Measurements from ENCODE around the gene METRNL.

The METRNL gene

DNA sequence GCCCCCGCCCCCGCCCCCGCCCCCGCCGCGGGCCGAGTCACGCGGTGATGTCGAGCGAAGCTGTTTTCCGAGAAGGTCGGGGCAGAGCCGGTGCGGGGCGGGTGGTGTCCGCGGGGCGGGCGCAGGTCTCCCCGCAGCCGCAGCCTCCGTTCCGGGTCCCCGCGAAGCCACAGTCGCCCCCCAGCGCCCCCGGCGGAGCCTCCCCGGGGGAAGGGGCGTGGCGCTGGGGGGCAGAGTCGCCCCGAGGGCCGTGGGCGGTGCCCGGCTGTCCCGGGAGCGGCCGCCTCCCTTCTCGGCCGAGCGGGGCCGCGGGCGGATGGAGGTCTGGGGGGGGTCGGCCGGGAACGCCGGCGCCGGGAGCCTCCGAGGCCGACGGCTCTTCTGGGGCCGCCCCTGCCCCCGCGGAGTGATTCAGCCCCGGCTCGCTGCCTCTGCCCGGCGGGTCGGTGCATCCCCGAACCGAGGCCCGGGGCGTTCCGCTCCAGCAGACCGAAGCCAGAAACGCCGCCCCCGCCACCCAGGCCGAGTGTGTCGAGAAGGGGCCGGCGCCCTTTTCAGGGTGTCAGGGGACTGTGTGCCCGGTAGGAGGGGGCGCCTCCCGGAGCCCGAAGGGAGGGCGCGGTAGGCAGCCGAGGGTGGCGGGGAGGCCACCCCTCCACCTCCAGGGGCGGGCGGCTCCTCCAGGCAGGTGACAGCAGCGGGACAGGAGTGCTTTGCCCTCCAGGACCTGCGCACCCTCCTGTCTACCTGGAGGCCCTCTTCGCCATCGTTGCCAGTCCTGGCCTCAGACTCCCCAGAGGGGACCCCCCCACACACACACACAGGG is 1.7 kb downstream of the METRNL start:
- DNase-seq (ENCODE audit: low spot score): peak; percentile 70

DNA sequence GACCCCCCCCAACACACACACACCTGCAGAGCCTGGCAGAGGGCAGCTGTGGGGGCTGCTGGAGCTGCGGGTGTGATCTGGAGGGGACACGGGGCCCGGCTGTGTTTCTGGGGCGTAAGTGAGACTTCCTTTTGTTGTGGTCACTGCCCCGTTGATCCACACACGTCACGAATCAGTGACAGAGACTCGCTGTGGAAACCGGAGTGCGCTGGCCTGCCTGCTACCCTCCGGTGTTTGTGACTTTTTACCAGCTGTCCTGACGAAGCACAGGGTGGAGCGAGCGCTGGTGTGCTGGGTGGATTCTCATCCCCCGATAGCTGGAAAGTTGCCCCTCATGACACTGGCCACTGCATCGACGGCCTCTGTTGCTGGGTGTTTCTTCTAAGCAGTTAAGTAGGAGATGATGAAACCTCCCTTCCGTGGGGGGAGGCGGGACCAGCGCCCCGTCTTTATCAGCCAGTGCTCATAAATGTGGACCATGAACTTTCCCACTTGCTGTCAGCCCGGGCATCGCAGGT is 2.3 kb downstream of the METRNL start:
- no peak for DNase-seq (ENCODE audit: low spot score)

DNA sequence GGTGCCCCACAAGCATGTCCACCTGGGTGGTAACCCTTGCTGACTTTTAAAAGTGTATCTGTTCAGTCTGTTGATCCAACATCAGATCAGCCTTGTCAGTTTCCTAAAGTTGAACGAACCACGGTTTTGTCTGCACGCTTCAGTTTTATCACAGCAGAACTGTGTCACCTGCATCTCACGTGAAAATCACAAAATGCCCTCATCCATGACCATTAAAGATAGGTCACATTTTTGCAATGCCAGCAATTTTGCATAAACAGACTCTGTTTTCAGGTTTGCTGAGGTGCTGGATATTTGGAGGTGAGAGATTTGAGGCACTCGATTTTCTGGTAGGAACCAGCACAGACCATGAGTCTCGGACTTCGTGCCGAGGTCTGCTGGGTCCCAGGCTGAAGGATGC is 3.0 kb downstream of the METRNL start:
- no peak for DNase-seq (ENCODE audit: low spot score)

DNA sequence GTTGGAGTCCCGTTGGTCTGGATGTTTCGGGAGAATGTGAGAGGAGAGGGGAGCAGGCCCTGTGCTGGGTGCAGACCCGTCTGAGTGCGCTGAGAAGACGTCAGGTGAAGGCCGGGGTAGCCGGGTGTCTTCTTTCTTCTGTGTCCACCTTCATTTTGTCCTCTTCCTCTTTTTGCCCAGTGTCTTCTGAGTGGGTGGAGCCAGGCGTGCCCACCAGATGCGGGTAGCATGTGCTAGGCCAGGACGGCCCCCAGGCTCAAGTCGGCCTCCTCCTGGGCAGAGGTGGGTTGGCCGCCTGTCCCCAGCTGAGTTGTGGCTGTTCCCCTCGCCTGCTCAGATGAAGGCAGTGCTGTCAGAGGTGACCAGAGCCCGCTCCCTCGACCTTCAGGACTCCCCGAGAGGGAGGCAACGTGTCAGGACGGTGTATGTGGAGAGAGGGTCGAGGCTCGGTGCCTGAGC is 3.5 kb downstream of the METRNL start:
- DNase-seq (ENCODE audit: low spot score): no peak

DNA sequence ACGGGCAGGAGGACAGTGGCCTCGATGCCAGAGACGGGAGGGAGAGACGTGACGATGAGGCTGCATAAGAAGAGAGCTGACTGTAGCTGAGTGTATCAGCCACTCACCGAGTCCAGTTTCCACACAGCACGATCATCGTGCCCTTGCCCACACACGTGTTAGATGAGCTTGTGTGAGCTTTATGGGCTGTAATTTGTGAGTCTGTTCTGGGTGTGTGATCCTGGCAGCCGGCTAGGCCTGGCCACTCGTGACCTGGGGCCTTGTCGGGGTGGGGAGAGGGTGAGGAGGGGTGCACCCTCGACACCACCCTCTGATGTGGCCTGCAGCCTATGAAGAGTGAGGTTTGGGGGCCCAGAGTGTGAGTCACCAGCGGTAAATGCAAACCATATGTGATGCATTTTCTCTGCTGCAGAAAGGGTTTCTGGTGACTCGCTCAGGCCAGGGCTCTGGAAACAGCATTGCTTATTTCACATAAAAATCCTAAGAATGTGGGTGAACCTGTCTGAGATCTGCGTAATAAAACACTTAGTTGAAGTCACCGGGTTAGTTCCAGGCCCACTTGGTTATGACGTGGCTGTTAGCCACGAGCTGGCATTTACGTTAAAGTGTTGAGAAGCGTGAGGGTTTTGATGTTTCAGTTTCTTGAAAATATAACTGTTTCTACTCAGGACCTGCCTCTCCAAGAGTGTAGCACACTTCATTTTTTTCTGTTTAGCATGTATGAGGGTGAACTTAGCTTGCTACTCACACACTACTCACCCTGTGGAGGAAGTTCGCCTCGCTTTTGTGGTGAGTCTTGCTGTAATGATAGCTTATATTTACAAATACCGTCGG is 4.2 kb downstream of the METRNL start:
- no peak for DNase-seq (ENCODE audit: low spot score)

DNA sequence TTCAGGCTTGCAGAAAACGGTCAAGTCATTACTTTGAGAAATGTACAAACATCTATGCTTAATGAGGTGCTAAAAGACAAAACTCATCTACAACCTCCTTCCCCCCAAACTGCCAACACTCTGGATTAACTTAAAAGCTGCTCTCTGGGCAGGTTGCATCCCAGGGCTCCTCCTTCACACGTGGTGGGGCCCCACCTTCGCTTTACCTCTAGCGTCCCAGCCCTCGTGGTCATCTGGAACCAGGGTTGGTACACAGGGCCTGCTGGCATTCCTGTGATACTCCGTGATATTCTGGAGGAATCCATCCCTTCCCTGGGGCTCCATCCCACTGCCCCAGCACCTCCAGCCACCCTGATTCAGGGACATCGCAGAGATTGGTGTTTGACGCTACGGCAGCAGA is 4.8 kb downstream of the METRNL start:
- no peak for DNase-seq (ENCODE audit: low spot score)

DNA sequence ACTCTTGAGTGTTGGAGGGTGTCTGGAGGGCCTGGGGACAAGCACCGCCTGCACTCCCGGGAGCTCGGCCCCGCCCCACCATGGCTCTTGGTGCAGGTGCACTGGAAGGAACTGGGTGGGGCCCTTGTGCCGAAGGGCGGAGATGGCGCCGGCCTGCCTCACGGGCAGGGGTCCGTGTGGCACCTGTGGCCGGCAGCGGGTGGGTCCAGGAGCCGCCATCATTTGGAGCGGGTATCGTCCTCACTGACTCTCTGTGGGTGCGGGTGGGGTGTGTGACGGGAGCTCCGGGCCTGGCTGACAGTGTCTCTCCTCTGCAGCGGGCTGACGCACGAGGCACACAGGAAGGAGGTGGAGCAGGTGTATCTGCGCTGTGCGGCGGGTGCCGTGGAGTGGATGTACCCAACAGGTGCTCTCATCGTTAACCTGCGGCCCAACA is 5.2 kb downstream of the METRNL start:
- DNase-seq (ENCODE audit: low spot score): no peak

DNA sequence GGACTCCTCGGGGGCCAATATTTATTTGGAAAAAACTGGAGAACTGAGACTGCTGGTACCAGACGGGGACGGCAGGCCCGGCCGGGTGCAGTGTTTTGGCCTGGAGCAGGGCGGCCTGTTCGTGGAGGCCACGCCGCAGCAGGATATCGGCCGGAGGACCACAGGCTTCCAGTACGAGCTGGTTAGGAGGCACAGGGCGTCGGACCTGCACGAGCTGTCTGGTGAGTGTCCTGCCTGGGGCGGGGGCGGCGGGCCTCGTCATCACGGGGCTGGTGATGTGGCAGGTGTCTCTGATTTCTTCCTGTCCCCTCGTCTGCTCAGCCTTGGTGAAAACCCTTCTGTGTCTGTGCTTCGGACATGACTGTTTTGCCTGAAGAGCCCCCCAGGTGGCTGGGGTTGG is 5.7 kb downstream of the METRNL start:
- DNase-seq (ENCODE audit: low spot score): no peak

DNA sequence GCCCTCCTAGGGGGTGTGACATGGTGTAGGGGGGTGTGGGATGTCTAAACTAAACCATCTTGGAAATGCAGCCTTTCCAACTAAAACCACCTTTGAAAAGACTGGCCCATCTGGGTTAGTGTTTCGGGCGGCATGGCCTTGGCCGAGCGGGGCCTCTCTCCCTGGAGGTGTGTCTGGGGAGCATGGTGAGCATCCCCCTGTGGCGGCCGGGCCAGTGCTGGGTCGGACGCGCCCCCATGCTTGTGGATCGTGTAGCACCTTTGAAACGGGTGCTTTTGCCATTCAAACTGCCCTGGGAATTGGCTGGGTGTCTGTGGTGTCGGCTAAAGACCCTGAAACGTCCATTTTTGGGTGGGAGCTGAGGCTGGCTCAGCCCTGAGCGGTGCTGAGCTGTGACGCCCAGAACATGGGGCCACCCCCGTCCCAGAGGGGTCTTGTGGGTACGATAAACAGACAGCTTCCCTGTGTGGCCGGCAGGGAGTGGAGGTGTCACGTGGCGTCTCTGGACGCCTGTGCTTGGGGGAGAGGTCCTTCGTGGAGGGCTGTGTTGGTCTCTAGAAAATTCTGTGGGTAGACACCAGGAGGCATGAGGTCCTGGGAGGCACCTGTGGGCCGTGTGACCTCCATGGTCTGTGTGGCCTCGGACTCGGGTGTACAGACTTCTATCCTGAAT is 6.3 kb downstream of the METRNL start:
- no peak for DNase-seq (ENCODE audit: low spot score)

DNA sequence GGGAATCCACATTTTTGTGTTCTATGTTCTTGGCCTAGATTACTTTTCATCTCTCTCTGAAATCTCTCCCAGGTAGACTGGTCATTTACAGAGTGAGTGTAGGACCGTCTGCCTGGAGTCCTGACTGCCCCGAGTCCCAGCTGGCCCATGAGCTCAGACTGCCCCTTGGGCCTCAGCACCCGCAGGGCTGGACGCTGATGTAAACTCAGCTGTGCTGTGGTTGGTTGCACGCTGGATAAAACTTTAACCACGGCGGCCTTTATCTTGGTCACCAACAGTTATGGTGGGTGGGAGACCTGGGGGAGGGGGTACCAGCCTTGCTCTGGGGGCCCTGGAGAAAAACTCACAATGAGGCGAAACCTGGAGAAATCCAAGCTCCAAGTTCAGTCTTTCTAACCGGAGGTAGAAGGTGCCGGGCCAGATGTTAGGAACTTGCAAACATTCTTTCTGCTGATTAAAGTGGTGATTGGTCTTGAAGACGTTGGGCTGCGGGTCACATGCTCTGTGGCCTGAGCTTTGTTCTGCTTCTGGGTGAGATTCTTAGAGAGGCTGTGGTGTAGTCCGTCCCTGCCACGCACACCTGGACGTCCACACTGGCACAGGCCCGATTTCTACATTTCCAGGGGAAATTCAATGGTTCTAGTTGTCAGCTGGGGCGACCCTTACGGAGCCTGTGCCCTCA is 6.9 kb downstream of the METRNL start:
- no peak for DNase-seq (ENCODE audit: low spot score)

DNA sequence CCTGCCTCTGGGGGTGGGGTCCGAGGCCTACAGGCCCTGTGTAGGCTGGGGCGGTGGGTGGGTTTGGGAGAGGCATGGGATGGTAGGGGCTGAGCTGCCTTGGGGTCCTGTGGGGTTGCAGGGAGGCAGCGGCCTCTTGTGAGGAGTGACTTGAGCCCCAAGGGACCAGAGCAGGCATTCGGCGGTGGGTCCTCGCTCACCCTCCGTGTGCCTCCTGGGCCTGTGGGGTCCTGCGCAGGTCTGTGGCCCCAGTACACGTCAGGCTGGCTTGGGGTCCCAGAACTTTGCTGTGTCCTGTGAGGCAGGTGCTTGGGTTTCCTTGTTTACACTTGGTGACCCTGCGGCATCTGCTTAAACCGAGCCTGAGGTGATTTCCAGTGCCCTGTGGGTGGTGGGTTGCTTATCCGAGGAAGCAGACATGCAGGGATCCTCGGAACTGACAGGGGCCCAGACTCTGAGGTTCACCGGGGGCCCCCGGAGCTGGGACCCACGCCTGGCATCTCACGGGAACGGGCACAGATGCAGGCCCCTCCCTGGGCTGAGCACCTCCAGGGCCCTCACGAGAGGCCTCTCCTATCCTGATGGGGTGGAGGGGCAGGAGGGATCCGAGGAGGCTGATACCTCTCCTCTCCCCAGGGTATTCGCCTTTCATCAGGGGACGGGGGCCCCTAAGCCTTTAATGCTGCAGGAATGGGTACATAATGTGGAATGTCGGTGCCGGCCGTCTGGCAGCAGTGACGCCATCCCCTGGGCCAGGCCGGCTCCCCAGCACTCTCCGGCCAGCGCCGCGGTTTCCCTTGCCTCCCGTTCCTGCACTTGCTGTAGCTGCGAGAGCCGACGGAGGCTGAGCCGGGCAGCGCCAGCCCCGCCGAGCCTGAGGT is 7.7 kb downstream of the METRNL start:
- no peak for DNase-seq (ENCODE audit: low spot score)

DNA sequence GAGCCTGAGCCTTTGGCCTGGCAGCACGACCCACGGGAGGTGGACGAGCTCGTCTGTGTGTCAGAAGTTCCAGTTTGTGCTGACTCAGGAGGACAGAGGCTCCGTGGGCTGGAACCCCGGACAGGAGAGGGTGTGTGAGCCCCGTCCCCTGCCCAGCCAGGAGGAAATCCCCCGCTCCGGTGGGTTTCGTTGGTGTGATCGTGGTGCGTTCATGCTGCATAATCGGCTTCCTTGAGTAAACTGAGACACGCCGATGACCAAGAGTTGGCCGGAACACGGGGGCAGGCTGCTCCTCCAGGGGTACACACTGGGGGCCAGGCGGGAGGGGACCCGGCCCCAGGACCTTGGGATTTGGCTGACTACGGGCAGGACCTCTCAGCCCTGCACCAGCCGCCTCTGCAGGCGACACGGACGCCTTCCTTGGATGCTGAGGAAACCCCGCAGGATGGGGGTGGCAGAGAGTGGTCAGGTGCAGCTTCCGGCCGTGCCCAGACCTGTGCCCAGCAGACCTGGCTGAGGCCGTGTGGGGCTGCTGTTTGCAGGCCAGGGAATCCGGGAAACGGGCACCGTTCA is 8.5 kb downstream of the METRNL start:
- no peak for DNase-seq (ENCODE audit: low spot score)

DNA sequence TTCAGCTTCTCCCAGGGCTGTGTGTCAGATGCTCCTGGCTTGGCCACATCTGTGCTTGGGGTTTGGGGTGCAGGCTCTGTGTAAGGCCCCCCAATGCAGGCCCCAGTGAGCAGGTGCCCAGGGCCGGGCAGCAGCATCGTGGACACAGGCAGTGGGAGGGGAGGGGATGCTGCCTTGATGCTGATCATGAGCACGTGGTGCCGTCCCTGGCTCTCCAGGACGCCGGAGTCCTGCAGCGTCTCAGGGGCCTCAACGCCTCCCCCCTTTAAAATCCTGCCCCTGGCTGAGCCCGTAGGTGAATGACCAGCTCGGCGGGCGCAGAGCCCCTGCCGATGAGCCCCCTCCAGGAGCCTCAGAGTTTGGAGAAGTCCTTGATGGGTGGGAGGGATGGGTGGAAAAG is 9.0 kb downstream of the METRNL start:
- no peak for DNase-seq (ENCODE audit: low spot score)

DNA sequence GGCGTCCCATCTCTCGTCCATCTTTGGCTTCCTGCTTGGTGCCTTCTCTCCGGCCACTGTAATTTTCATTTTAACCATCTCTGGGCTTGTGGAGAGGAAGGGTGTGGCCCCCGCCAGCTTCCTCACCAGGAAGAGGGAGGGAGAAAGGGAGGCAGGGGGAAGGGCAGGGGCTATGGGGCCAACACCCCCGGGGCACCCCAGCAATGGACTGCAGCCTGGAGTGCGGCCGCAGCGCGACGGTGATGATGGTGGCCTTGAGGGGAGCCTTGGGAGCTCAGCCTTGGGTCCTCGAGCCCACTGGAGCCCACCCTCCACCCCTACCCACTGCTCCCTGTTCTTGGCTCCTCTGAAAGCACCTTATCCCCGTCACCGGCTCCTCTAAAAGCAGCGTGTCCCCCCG is 9.5 kb downstream of the METRNL start:
- DNase-seq (ENCODE audit: low spot score): no peak

DNA sequence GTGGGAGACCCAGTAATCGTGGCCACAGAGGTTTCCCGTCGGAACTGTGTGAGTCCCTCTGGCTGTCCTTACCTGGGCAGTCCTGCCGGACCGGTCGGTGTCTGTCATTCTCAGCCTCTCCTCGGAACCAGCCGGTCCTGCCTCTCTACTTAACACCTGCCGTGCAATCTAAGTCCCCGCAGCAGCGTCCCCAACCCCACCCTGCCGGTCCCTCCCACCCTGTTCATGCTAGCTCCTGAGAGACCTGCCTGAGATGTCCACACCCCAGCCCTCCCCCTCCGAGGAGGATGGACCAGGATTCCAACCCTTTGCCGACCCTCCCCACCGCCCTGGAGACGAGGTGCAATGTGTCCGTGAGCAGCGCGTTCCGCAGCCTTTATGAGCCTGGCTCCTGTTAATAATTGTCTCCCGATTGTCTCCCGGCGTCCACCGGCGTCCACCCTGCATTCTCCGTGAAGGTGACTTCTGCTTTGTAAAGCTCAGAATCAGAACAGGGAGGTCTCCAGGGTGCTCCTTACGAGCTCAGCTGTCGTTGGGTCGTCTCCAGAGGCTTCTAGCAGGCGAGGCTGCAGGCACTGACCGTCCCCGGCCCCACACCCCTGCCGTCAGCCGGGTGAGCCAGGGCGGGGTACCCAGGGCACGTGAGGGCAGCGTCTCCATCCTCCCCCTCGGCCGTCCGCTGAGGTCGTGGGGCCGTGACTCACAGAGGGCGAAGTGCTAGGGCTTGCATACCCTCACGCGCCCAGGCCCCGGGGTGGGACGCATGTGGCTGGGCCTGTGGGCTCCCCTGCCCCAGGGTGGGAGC is 10.1 kb downstream of the METRNL start:
- no peak for DNase-seq (ENCODE audit: low spot score)

DNA sequence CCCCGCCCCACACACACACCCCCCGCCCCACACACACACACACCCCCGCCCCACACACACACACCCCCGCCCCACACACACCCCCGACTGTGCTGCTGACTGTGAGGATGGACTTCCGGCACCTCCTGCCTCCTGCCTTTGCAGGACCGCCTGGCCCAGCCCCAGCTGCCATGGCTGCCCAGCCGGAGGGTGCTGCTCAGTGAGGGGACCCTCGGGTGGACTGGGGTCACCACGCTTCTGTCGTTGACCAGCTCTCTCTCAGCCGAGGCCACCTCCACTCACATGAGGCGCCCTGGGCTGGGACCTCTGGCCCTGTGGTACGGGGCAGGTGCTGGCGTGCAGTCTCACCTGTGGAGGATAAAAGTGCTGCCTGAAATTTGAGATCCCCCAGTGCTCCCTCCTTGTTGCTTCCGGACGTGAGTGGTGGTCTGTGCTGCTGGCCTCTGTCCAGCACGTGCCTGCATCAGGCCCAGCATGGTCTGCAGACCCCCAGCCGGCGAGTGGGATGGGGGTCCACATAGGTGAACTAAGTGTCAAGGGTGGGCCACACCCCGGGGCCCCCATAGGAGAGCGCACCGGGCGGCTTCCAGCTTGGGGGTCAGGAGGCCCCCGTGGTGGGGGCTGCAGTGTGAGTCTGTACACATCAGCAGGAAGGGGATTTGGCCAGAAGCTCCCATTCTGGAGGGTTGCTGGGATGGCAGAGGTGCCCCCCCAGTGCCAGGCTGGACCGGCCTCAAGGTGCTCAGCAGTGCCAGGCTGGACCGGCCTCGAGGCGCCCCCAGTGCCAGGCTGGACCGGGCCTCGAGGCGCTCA is 11.2 kb downstream of the METRNL start:
- no peak for DNase-seq (ENCODE audit: low spot score)

DNA sequence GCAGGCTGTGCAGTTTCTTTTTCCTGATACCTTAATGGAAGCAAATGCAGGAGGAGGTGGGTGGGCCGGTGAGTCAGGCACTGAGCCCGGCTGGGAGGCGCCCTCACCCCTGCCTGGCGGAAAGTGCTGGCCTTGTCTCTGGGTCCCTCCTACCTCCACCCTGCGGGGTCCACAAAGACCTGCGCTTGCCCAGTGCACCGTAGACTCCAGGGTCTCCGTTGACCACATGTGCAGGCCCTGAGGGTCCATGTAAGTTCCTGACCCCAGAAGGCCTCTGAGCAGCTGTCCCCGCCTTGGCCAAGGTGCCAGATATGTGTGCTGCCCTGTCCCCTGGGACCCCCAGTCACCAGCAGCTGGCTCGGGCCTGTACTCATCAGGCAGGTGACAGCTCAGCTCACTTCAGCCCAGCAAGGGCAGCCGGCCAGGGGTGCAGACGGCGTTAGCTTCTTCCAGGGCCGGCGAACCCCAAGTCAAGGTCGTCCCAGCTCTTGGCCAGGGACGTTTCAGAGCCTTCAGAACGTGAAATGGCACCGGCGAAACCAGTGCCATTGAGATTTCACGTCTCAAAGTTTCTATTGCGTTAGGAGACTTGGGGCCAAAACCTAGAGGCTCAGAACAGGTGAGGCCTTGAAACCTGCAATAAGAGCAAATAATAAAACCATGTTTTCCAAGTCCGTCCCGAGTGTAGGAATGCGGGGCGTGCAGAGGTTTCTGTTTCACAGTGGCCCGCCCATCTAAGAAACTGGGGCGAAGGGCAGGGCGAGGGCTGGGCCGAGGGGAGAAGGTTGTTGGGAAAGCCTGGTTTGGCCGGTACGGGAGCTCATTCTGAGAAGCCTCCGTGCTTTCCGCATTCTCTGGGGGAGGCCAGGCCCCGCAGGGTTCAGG is 12.1 kb downstream of the METRNL start:
- DNase-seq (ENCODE audit: low spot score): no peak

DNA sequence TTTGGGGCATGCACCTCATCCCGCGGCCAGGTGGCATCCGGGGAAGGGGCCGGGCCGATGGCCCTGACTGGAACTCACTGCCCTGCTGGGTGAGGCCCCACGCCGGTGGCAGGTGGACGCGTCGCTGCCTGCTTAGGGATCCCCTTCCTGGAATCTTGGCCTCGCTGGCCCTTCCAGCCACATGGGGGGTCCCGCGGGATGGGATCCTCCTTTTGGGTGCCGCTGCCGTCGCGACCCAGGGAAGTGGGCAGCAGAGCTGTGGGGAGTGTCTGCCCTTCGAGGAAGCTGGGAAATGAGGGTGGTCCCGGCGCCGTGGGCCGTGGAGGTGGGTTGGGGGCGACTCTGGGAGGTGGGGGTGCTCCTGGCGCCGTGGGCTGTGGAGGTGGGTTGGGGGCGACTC is 12.8 kb downstream of the METRNL start:
- no peak for DNase-seq (ENCODE audit: low spot score)
